Breast epithelium (tissue), 4 donors: ENCODE data around the gene ANO2. TPM values are rescaled to one million over a fixed set of nuclear protein-coding genes. Genes with fewer than 3 reads are reported as not detected.

Source experiments
- DNase-seq, 2 donors: peaks; one replicate each; pipeline ENCODE4 v3.0.0-alpha.2; 2019; ENCODE audit warnings: low spot score in 2 of 2
- H3K27ac ChIP-seq, 2 donors: fragments of 200-600 bp; sonication (generic) in 1 of 2; one replicate each; pipeline ENCODE4 v1.5.1; 2016 to 2019; ENCODE audit warnings: mild to moderate bottlenecking in 1 of 2
- H3K27me3 ChIP-seq, 2 donors: fragments of 200-600 bp; sonication (generic) in 1 of 2; one replicate each; pipeline versions ENCODE4 v1.5.1 to v1.6.0; 2017 to 2019; ENCODE audit warnings: control low read depth in 1 of 2, mild to moderate bottlenecking in 1 of 2
- H3K36me3 ChIP-seq: fragments of 200-600 bp; one replicate; pipeline ENCODE4 v1.5.1; 2019
- H3K4me1 ChIP-seq, 2 donors: fragments of 200-600 bp; sonication (generic); one replicate each; pipeline ENCODE4 v1.5.1; 2016 to 2019; ENCODE audit warnings: control low read depth in 1 of 2
- H3K4me3 ChIP-seq, 3 donors: fragments of 200-600 bp; sonication (generic); 1 replicate in 2 of 3; 2 replicates in 1 of 3; pipeline ENCODE4 v1.5.1; 2016 to 2019; ENCODE audit warnings: mild to moderate bottlenecking in 3 of 3, moderate library complexity in 2 of 3
- H3K9me3 ChIP-seq, 2 donors: fragments of 200-600 bp; sonication (generic) in 1 of 2; one replicate each; pipeline ENCODE4 v1.5.1; 2016 to 2019; ENCODE audit warnings: control low read depth in 1 of 2
- POLR2A ChIP-seq: fragments of 450-650 bp; IDR thresholded peaks from one replicate; pipeline ENCODE4 v1.6.1; 2016; ENCODE audit warnings: antibody characterized with exemption, mild to moderate bottlenecking, moderate library complexity
- POLR2AphosphoS5 ChIP-seq, 3 donors: sonication (generic); formaldehyde crosslinking; IDR thresholded peaks; one replicate each; pipeline ENCODE4 v1.6.1; 2017; ENCODE audit warnings: antibody characterized with exemption in 3 of 3
- intact Hi-C: fragments of 100-400 bp; cut with DNase I; formaldehyde crosslinking; loops from one replicate; pipeline ENCODE4 v1.15.1; 2023; ENCODE audit warnings: low total_unique reads
- total RNA-seq, 3 donors: library from RNA; depleted of rRNA; stranded (reverse); fragments of >200 nt; gene quantifications; one replicate each; pipeline ENCODE4 v1.1.0, GENCODE V29; 2016
- TF ChIP-seq, protein P1 (sequence below), 3 donors: fragments of 450-650 bp; IDR thresholded peaks; one replicate each; pipeline ENCODE4 v1.5.1; 2016 to 2017; ENCODE audit warnings: antibody characterized with exemption in 3 of 3, mild to moderate bottlenecking in 3 of 3, moderate library complexity in 3 of 3

Gene ANO2
- total RNA-seq, 3 donors from 2014 or later: 5.0 to 33.1 (median 16.8) TPM

DNA sequence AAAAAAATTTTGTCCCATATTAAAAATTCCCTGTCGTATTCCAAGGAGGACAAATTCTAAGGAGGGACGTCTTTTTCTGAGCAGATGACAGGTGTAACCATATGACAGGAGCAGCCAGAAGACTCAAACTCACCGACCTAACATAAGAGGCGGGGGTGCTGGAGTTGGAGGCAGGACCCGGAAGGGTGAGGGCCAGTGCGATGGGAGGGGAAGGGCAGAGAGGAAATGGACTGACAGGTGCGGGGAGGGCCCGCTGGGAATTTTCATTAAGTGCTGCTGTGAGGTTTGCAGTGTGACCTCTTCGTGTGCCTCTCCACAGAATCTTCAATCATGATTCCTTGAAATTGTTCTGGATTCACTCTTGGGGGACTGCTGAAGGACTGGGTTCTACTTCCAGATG lies 323.7 kb downstream of the ANO2 start:
- H3K4me1 ChIP-seq: no peaks in the 10 kb centered on the region
- no peak overlapping the region for H3K27ac ChIP-seq
- peaks cover 0 to 2% of the 10 kb centered on the region in 2 donors for H3K27me3 ChIP-seq
- no peak for DNase-seq
- no peak overlapping the region for H3K4me3 ChIP-seq
- H3K9me3 ChIP-seq: no peaks in the 10 kb centered on the region
- TF ChIP-seq POLR2AphosphoS5 (IDR thresholded peaks at IDR 0.05): no peak
- TF ChIP-seq, protein P1, sequence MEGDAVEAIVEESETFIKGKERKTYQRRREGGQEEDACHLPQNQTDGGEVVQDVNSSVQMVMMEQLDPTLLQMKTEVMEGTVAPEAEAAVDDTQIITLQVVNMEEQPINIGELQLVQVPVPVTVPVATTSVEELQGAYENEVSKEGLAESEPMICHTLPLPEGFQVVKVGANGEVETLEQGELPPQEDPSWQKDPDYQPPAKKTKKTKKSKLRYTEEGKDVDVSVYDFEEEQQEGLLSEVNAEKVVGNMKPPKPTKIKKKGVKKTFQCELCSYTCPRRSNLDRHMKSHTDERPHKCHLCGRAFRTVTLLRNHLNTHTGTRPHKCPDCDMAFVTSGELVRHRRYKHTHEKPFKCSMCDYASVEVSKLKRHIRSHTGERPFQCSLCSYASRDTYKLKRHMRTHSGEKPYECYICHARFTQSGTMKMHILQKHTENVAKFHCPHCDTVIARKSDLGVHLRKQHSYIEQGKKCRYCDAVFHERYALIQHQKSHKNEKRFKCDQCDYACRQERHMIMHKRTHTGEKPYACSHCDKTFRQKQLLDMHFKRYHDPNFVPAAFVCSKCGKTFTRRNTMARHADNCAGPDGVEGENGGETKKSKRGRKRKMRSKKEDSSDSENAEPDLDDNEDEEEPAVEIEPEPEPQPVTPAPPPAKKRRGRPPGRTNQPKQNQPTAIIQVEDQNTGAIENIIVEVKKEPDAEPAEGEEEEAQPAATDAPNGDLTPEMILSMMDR (IDR thresholded peaks at IDR 0.05): no peak
- TF ChIP-seq POLR2A: no peak
- H3K36me3 ChIP-seq: no peaks in the 10 kb centered on the region
- intact Hi-C loops: no loop called here

DNA sequence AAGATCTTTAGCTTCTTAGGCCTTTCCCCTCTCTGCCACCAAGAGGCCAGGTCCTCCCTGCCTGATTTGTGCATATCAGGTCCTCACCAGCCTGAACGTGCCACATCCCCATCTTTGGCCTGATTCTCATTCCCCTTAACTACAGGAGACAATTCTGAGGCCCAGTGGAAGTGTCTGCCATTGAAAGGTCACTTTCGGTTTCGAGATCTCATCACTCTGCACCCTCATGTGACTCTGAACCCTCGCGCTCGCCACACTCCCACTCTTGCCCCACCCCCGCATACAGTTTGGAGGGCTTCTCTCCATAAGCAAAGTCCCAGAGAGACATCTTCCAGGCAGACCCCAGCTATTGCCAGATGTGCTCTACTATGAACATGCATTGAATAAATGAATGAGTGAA lies 324.2 kb downstream of the ANO2 start:
- no peaks in the 10 kb centered on the region for H3K27me3 ChIP-seq
- H3K9me3 ChIP-seq: no peaks in the 10 kb centered on the region
- no peak overlapping the region for H3K4me3 ChIP-seq
- H3K36me3 ChIP-seq: no peaks in the 10 kb centered on the region
- TF ChIP-seq, protein P1 (IDR thresholded peaks at IDR 0.05): no peak
- no peak for TF ChIP-seq POLR2AphosphoS5 (IDR thresholded peaks at IDR 0.05)
- no peak for TF ChIP-seq POLR2A
- no peak overlapping the region for H3K27ac ChIP-seq
- DNase-seq: no peak
- intact Hi-C loops: no loop called here
- H3K4me1 ChIP-seq: no peaks in the 10 kb centered on the region

DNA sequence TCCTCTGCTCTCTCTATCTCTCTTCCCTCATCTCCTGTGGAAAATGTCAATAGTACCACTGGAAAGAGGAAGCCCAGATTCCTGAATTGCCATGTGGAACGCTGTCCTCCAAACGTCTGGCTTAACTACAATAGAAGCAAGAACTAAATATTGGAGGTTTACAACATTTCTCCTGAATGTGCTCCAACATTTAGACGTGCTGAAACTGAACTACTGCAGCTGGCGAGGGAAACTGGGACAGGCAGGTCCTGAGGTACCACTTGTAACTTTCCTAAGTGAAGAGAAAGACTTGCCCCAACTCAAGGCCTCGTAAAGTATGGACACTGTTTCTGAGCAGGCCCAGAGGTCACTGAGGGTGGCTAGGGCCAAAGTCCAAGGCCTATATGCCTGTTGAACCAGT lies 325.4 kb downstream of the ANO2 start:
- TF ChIP-seq, protein P1 (IDR thresholded peaks at IDR 0.05): no peak
- no peak for TF ChIP-seq POLR2A
- no peak for TF ChIP-seq POLR2AphosphoS5 (IDR thresholded peaks at IDR 0.05)
- no peaks in the 10 kb centered on the region for H3K4me1 ChIP-seq
- intact Hi-C loops: no loop called here
- H3K9me3 ChIP-seq: no peaks in the 10 kb centered on the region
- DNase-seq: no peak
- no peaks in the 10 kb centered on the region for H3K27me3 ChIP-seq
- H3K36me3 ChIP-seq: no peaks in the 10 kb centered on the region
- H3K27ac ChIP-seq: no peak overlapping the region
- no peak overlapping the region for H3K4me3 ChIP-seq

DNA sequence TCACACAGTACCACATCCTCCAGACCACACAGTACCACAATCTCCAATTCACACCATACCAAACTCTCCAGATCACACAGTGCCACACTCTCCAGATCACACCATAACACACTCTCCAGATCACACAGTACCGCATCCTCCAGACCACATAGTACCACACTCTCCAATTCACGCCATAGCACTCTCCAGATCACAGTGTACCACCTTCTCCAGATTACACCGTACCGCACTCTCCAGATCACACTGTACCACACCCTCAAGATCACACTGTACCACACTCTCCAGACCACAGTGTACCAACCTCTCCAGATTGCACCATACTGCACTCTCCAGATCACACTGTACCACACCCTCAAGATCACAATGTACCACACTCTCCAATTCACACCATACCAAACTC lies 328.2 kb downstream of the ANO2 start:
- no peaks in the 10 kb centered on the region for H3K4me1 ChIP-seq
- DNase-seq: no peak
- H3K27ac ChIP-seq: no peak overlapping the region
- H3K36me3 ChIP-seq: no peaks in the 10 kb centered on the region
- no peak overlapping the region for H3K4me3 ChIP-seq
- no peaks in the 10 kb centered on the region for H3K27me3 ChIP-seq
- intact Hi-C loops: no loop called here
- no peaks in the 10 kb centered on the region for H3K9me3 ChIP-seq
- TF ChIP-seq POLR2AphosphoS5 (IDR thresholded peaks at IDR 0.05) (no peak), POLR2A (no peak)
- TF ChIP-seq, protein P1 (IDR thresholded peaks at IDR 0.05): no peak

DNA sequence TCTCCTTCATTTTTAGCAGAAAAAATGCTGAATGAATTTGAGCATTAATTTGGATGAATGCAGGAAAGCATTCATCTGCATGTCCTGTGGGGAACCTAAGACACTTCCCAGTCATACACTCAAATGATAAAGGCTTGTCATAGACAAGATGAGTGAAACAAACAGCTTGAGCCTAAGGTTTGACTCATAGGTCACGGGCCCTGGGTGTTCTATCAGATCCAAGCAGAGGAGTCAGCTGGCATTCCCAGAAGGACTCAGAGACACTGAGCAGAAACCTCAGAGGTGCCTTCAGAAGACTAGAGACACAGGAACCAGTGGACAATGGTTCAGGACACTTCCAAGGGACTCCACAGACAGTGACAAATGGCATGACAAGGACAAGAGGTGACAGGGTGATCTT lies 329.3 kb downstream of the ANO2 start:
- Histone ChIP-seq H3K4me1 (no peaks in the 10 kb centered on the region), H3K27me3 (no peaks in the 10 kb centered on the region), H3K9me3 (no peaks in the 10 kb centered on the region), H3K36me3 (no peaks in the 10 kb centered on the region), H3K27ac (no peak overlapping the region), H3K4me3 (no peak overlapping the region)
- no peak for DNase-seq
- intact Hi-C loops: no loop called here
- TF ChIP-seq POLR2AphosphoS5 (IDR thresholded peaks at IDR 0.05): no peak
- no peak for TF ChIP-seq POLR2A

DNA sequence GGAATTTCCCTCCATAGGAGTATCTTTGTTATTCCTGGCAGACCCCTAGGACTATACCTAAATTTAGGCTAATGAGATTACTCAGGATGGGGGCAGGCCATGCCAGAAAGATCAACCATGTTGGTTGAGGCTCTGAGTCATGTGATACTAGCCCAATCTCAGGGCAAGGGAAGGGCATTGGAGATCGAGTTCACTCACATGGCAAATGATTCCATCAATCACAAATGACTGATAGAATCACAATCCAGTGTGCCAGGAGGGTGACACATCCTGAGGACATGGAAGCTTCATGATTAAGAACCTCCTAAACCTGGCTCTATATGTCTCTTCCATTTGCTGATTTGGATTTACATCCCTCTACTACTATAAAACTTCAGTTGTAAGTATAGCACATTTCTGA lies 330.8 kb downstream of the ANO2 start:
- H3K27me3 ChIP-seq: no peaks in the 10 kb centered on the region
- no peak overlapping the region for H3K4me3 ChIP-seq
- DNase-seq: no peak
- TF ChIP-seq POLR2A: no peak
- no peak for TF ChIP-seq POLR2AphosphoS5 (IDR thresholded peaks at IDR 0.05)
- TF ChIP-seq, protein P1 (IDR thresholded peaks at IDR 0.05): no peak
- H3K4me1 ChIP-seq: no peaks in the 10 kb centered on the region
- H3K9me3 ChIP-seq: no peaks in the 10 kb centered on the region
- H3K27ac ChIP-seq: no peak overlapping the region
- intact Hi-C loops: no loop called here
- no peaks in the 10 kb centered on the region for H3K36me3 ChIP-seq
